Heart left ventricle (tissue), 13 donors: ENCODE data around the gene ZNF598.

Experiments used
- CTCF ChIP-seq, 12 donors: fragments of 200-600 bp; sonication (generic) in 4 of 12; IDR thresholded peaks; one replicate each; pipeline versions ENCODE4 v1.5.0 to v1.8.0; 2018 to 2022; ENCODE audit warnings: antibody characterized with exemption in 12 of 12, mild to moderate bottlenecking in 5 of 12
- POLR2A ChIP-seq, 2 donors: fragments of 450-650 bp; IDR thresholded peaks; one replicate each; pipeline ENCODE4 v1.6.1; 2017; ENCODE audit warnings: antibody characterized with exemption in 2 of 2, mild to moderate bottlenecking in 2 of 2, moderate library complexity in 2 of 2
- donor health status: ischemic (EF 13 %, LVEDD 7.1; RV severe dilation, severe dysfunction).
- donor health status: DM: no; HTN: yes; CAD: no.
- donor health status: DM: no; HTN: no; CAD: no.
- donor health status: ischemic (EF 25% LVEDD 6.9; RV normal size, moderate dysfunction).
- donor health status: ischemic (EF 25% LVEDD 5.7; RV mildly dilated, moderate dysfunction).
- donor health status: ischemic (EF 35%, LVEDD 5.7; RV mildly dilated, moderate dysfunction).
- donor health status: nonischemic (EF 11% LVEDD 7.7; RV severe dilation, severe dysfunction).
- donor health status: DM: yes; HTN: yes; CAD: no.
- donor health status: PGD.
- donor health status: ischemic (EF 29% LVEDD 5.4; RV normal size, mild dysfunction).
- donor health status: nonischemic (EF 23%, LVEDD 6.1; RV moderate dilation, normal function).

DNA sequence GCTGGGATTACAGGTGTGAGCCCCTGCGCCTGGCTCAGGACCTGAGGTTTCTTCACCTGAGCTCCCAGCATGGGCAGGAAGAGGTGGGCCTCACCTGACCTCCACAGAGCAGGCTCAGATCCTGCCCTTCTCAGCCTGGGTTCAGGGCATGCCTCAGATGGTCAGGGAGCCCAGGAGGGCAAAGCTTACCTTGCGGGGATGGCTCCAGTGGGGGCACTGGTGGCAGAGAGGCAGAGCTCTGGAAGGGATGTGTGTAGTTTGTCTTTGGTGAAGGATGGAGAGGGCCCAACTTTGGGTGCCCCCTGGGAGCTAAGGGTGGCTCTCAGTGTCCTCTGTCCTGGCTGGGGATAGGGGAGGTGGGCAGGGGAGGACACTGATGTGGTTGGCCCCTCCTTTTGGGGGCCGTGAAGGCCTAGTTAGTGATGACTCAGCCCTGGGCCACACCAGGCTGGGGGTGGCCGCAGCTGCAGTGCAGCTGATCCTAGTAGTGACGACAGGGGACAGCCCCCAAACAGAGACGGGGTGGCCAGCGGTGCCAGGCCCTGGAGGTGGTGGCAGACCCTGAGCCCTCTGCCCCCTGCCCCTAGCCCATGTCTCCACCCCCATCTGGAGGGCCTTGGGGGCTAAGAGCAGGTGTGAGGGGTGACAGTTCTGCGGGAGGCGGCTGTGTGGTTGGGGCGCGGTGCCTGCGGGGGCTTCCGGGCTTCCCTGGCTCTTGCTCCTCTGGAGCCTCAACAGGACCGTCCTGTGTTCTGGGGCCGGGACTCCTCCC is 22.9 kb upstream of the ZNF598 start:
- TF ChIP-seq POLR2A (IDR thresholded peaks at IDR 0.05) (no peak), CTCF (IDR thresholded peaks at IDR 0.05) (no peak)
